Activated T-helper 1 cell treated with anti-CD3 and anti-CD28 coated beads, Interleukin-12 subunit alpha, Interleukin-12 subunit beta, Interleukin-2, Interleukin-4 antibody, amounts not matched to agents 30 ng/mL and 10 ng/mL and 1 ng/mL, durations not matched to agents 14 hours and 24 hours and 36 hours (primary cell): ENCODE data around the gene UBE3D. TPM values are rescaled to one million over a fixed set of nuclear protein-coding genes. Genes with fewer than 3 reads are reported as not detected.

Experiments used
- DNase-seq: peaks from one replicate; pipeline ENCODE4 v3.0.0; 2021; ENCODE audit warnings: low spot score
- H3K27ac Mint-ChIP-seq: one replicate; pipeline ENCODE4 v1.8.0; 2021; ENCODE audit warnings: mild to moderate bottlenecking, mixed read lengths
- H3K27me3 Mint-ChIP-seq: one replicate; pipeline ENCODE4 v1.8.0; 2022; ENCODE audit warnings: mild to moderate bottlenecking, moderate library complexity, mixed read lengths; ENCODE audit not compliant: insufficient read depth
- H3K36me3 Mint-ChIP-seq: one replicate; pipeline ENCODE4 v1.8.0; 2021; ENCODE audit warnings: low read depth, mixed read lengths
- H3K4me1 Mint-ChIP-seq: one replicate; pipeline ENCODE4 v1.8.0; 2021; ENCODE audit warnings: low read depth, mixed read lengths
- H3K4me3 Mint-ChIP-seq: one replicate; pipeline ENCODE4 v1.8.0; 2021; ENCODE audit warnings: mild to moderate bottlenecking, moderate library complexity, mixed read lengths
- H3K9me3 Mint-ChIP-seq: one replicate; pipeline ENCODE4 v1.8.0; 2021; ENCODE audit warnings: mixed read lengths
- intact Hi-C: fragments of 100-400 bp; cut with micrococcal nuclease; formaldehyde crosslinking; loops from one replicate; pipeline ENCODE4 v1.15.1; 2024
- total RNA-seq: library from RNA; stranded (reverse); gene quantifications from 2 replicates; pipeline ENCODE4 v1.2.3, GENCODE V29; 2022

UBE3D gene, protein sequence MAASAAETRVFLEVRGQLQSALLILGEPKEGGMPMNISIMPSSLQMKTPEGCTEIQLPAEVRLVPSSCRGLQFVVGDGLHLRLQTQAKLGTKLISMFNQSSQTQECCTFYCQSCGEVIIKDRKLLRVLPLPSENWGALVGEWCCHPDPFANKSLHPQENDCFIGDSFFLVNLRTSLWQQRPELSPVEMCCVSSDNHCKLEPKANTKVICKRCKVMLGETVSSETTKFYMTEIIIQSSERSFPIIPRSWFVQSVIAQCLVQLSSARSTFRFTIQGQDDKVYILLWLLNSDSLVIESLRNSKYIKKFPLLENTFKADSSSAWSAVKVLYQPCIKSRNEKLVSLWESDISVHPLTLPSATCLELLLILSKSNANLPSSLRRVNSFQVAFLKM
- 8.3 and 8.6 TPM in 2 replicates for total RNA-seq

GRCh38 chr6:83065511-83066192 lies at the start of gene UBE3D:
TSS of gene UBE3D (minus strand) at chr6:83065841. CDS start at chr6:83065718, 123 bp downstream.
- Mint-ChIP-seq H3K4me1 (peaks cover 34% of the 10 kb centered on the region), H3K27ac (peak within 1 kb of the TSS; percentile 68), H3K4me3 (peak within 1 kb of the TSS; percentile 90), H3K27me3 (no peaks in the 10 kb centered on the region), H3K36me3 (no peaks in the 10 kb centered on the region), H3K9me3 (no peaks in the 10 kb centered on the region)
- peak; percentile 91 for DNase-seq
- intact Hi-C loops: loop anchor here (1.0 to 10.0 kb wide), 3 partner anchors 701 to 1313 kb away; partner anchors contain the start of genes CYB5R4, TENT5A and TPBG

DNA sequence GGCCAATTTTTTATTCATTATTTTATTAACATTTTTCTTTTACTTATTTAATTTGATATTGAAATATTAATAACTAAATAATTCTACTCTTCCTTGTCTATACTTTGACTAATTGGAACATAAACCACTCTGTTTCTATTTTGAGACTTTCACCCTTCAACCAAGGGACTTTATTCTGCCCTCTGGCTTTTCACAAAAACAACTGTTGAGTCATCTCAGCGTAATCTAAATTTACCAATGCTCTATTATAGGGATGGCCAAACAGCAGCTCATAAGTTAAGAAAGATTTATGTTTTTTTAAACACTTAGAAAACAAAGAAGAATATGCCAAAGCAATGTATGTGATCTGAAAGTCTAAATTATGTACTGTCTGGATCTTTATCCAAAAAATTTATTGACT lies 48.5 kb upstream of the UBE3D start:
- no peak overlapping the region for H3K27ac Mint-ChIP-seq
- DNase-seq: no peak

GRCh38 chr6:83113258-83113657 lies 47.6 kb upstream of the UBE3D start:
- no peak for DNase-seq
- H3K27me3 Mint-ChIP-seq: no peaks in the 10 kb centered on the region
- H3K9me3 Mint-ChIP-seq: no peaks in the 10 kb centered on the region
- no peaks in the 10 kb centered on the region for H3K4me1 Mint-ChIP-seq
- no peak overlapping the region for H3K4me3 Mint-ChIP-seq
- peaks cover 7% of the 10 kb centered on the region for H3K36me3 Mint-ChIP-seq
- intact Hi-C loops: no loop called here
- no peak overlapping the region for H3K27ac Mint-ChIP-seq

More for the DNA sequence above, 48.5 kb upstream of the UBE3D start:
- Mint-ChIP-seq H3K4me1 (no peaks in the 10 kb centered on the region), H3K27me3 (no peaks in the 10 kb centered on the region), H3K9me3 (no peaks in the 10 kb centered on the region), H3K36me3 (peaks cover 7% of the 10 kb centered on the region), H3K4me3 (no peak overlapping the region)
- intact Hi-C loops: no loop called here

GRCh38 chr6:83108378-83108777 lies 42.7 kb upstream of the UBE3D start:
- Mint-ChIP-seq H3K9me3 (peaks cover 6% of the 10 kb centered on the region), H3K36me3 (peaks cover 13% of the 10 kb centered on the region), H3K4me3 (no peak overlapping the region), H3K27ac (no peak overlapping the region), H3K4me1 (no peaks in the 10 kb centered on the region), H3K27me3 (no peaks in the 10 kb centered on the region)
- intact Hi-C loops: no loop called here
- no peak for DNase-seq

- H3K36me3 Mint-ChIP-seq: peaks cover 13% of the 10 kb centered on the region
- H3K27ac Mint-ChIP-seq: no peak overlapping the region
- no peaks in the 10 kb centered on the region for H3K9me3 Mint-ChIP-seq
- no peaks in the 10 kb centered on the region for H3K4me1 Mint-ChIP-seq
- intact Hi-C loops: no loop called here
- no peak overlapping the region for H3K4me3 Mint-ChIP-seq
- no peak for DNase-seq
- H3K27me3 Mint-ChIP-seq: no peaks in the 10 kb centered on the region
Observed at GRCh38 chr6:83098589-83098988, 32.9 kb upstream of the UBE3D start.

- DNase-seq: no peak
- intact Hi-C loops: no loop called here
- H3K36me3 Mint-ChIP-seq: peaks cover 13% of the 10 kb centered on the region
- H3K4me3 Mint-ChIP-seq: no peak overlapping the region
- no peaks in the 10 kb centered on the region for H3K4me1 Mint-ChIP-seq
- no peak overlapping the region for H3K27ac Mint-ChIP-seq
- no peaks in the 10 kb centered on the region for H3K27me3 Mint-ChIP-seq
- H3K9me3 Mint-ChIP-seq: no peaks in the 10 kb centered on the region
Observed at GRCh38 chr6:83097675-83098074, 32.0 kb upstream of the UBE3D start.

DNA sequence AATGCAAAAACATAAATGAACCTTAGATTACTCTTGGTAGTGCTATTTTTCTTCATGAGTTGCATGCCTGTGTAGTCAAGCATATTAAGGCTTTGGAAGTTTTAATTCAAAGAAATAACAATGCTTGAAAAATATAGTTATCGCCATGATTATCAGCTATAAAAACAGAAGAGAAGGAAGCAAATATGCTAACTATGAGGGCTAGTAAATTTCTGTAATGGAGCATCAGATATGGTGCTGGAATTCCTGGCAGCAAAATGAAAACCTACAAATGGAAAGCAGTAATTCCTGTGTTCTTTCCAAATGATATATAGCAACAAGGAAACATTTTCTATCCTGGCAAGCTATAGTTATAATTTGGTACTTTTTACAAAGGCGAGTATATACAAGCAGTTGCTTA lies 31.6 kb upstream of the UBE3D start:
- Mint-ChIP-seq H3K27me3 (no peaks in the 10 kb centered on the region), H3K36me3 (peaks cover 10% of the 10 kb centered on the region), H3K4me1 (no peaks in the 10 kb centered on the region), H3K27ac (no peak overlapping the region), H3K9me3 (no peaks in the 10 kb centered on the region), H3K4me3 (no peak overlapping the region)
- DNase-seq: no peak
- intact Hi-C loops: no loop called here

- no peak overlapping the region for H3K4me3 Mint-ChIP-seq
- no peaks in the 10 kb centered on the region for H3K9me3 Mint-ChIP-seq
- peaks cover 6% of the 10 kb centered on the region for H3K36me3 Mint-ChIP-seq
- H3K4me1 Mint-ChIP-seq: no peaks in the 10 kb centered on the region
- no peaks in the 10 kb centered on the region for H3K27me3 Mint-ChIP-seq
- no peak for DNase-seq
- intact Hi-C loops: no loop called here
- H3K27ac Mint-ChIP-seq: no peak overlapping the region
Observed at GRCh38 chr6:83096791-83097190, 31.1 kb upstream of the UBE3D start.

GRCh38 chr6:83092756-83093399 lies 27.2 kb upstream of the UBE3D start:
- H3K36me3 Mint-ChIP-seq: no peaks in the 10 kb centered on the region
- no peak overlapping the region for H3K27ac Mint-ChIP-seq
- no peaks in the 10 kb centered on the region for H3K9me3 Mint-ChIP-seq
- no peaks in the 10 kb centered on the region for H3K27me3 Mint-ChIP-seq
- no peak for DNase-seq
- no peak overlapping the region for H3K4me3 Mint-ChIP-seq
- intact Hi-C loops: no loop called here
- no peaks in the 10 kb centered on the region for H3K4me1 Mint-ChIP-seq

DNA sequence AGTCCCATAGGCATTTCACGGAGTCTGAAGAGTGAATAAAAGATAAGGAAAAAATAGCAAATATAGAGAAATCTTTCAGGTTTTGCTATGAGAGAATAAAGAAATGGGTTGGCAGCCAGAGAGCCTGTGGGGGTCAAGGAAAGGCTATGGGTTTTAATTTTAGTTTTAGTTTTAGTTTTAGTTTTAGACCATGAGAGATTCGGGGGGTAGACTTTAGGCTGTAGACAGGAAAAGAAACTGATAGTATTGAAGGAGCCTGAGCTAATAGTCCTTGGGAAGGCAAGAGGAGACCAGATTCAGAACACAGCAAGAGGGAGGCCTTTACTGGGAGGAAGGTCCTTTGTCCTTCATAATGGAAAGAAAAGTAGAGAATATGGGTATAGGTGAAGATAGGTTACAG lies 21.1 kb upstream of the UBE3D start:
- H3K27me3 Mint-ChIP-seq: no peaks in the 10 kb centered on the region
- H3K9me3 Mint-ChIP-seq: no peaks in the 10 kb centered on the region
- H3K36me3 Mint-ChIP-seq: peaks cover 2% of the 10 kb centered on the region
- H3K4me1 Mint-ChIP-seq: peaks cover 12% of the 10 kb centered on the region
- H3K4me3 Mint-ChIP-seq: no peak overlapping the region
- intact Hi-C loops: no loop called here
- no peak overlapping the region for H3K27ac Mint-ChIP-seq
- no peak for DNase-seq

DNA sequence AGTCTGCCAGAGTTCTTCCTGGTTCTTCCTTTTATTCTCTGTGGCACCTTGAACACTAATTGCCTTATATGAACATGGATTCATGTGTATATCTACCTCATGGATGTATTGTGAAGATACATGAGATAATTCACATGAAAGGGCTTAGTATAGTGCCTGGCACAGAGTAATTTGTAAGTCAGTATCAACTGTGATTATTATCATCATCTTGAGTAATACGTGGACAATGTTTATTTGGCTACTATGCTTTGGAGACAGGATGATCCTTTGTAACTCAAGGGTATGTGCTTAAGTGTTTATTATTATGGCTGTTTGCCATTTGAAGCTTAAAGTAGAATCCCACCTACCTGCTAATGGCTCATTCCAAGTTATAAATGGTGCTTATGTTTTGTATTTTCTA lies 17.8 kb upstream of the UBE3D start:
- Mint-ChIP-seq H3K9me3 (no peaks in the 10 kb centered on the region), H3K4me1 (peaks cover 12% of the 10 kb centered on the region), H3K27me3 (no peaks in the 10 kb centered on the region), H3K4me3 (no peak overlapping the region), H3K36me3 (peaks cover 2% of the 10 kb centered on the region), H3K27ac (no peak overlapping the region)
- no peak for DNase-seq
- intact Hi-C loops: no loop called here

DNA sequence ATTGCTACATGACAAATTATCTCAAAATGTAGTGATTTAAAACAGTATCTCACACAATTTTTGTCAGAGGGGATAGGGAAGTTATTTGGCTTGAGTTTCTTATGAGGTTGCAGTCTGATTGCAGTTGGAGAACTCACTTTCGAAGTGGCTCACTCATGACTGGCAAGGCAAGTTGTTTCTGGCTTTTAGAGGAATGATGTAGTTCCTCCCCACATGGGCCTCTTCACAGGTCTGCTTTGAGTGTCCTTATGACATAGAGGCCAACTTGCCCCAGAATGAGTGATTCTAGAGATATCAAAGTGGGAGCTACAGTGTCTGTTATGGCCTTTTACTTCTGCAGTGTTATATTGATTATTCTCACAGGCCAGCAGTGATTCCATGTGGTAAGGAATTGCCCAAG lies 8.0 kb upstream of the UBE3D start:
- Mint-ChIP-seq H3K4me3 (no peak overlapping the region), H3K36me3 (peaks cover 4% of the 10 kb centered on the region), H3K27me3 (no peaks in the 10 kb centered on the region), H3K9me3 (no peaks in the 10 kb centered on the region), H3K27ac (no peak overlapping the region), H3K4me1 (peaks cover 6% of the 10 kb centered on the region)
- intact Hi-C loops: no loop called here
- no peak for DNase-seq

- no peak for DNase-seq
- intact Hi-C loops: no loop called here
- Mint-ChIP-seq H3K27ac (no peak overlapping the region), H3K4me1 (peaks cover 12% of the 10 kb centered on the region), H3K36me3 (peaks cover 4% of the 10 kb centered on the region), H3K27me3 (no peaks in the 10 kb centered on the region), H3K9me3 (no peaks in the 10 kb centered on the region), H3K4me3 (no peak overlapping the region)
Observed at GRCh38 chr6:83072726-83073125, 7.1 kb upstream of the UBE3D start.
